CD4-positive, alpha-beta T cell treated with Interleukin-6 for 4 hours (primary cell): ENCODE data around the gene SLC2A13.
"Not testable (repeated sequence)": the region's sequence is repeated elsewhere in the genome, so short reads cannot be mapped to it uniquely, and the experiment has no call there.

Experiments
- DNase-seq: peaks from one replicate; pipeline ENCODE4 v3.0.0-alpha.2; 2020; ENCODE audit warnings: mixed read lengths

Gene SLC2A13

DNA sequence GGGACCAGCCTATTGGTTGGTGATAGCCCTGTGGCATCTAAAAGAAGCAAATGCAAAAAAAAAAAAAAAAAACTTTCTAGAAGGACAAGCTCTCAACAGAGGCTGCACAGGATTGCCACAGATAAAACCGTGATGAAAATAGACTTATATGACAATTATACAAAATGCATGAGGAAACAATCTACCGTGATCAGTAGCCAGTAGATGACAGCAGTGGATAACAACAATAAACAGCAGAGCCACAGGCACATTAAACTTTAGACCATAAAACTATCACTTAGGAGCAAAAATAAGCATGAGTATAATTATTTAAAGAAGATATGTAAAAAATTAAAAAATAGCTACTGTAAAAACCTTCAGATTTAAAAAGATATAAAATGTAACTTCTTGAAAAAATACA is 302.7 kb downstream of the SLC2A13 start:
- no peak for DNase-seq

DNA sequence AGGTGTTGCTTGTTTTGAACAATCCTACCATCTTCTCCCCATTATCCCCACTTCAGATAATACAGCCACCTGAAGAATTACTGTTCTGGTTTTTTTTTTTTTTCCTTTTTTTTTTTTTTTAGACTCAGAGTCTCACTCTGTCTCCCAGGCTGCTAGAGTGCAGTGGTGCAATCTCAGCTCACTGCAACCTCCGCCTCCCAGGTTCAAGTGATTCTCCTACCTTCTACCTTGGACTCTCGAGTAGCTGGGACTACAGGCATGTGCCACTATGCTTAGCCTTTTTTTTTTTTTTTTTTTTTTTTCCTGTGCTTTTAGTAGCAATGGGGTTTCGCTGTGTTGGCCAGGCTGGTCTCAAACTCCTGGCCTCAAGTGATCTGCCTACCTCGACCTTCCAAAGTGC is 306.9 kb downstream of the SLC2A13 start:
- no peak for DNase-seq

DNA sequence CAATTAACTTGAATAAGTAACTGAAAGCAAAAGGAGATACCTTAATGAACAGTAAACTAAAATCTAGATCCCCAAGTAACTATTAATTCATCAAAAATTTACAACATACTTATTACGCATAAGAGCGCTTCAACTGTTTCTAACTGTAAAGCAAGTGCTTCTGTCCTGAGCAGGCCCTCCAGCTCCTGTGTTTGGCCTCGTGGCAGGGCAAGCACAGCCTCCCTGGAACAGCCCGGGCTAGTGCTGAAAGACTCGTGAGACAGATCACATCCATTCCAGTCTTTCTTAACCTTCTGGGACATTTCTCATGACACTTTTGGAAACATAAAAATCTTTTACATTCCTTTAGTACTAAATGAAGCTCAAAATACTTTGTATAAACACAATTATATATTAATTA is 307.5 kb downstream of the SLC2A13 start:
- no peak for DNase-seq

DNA sequence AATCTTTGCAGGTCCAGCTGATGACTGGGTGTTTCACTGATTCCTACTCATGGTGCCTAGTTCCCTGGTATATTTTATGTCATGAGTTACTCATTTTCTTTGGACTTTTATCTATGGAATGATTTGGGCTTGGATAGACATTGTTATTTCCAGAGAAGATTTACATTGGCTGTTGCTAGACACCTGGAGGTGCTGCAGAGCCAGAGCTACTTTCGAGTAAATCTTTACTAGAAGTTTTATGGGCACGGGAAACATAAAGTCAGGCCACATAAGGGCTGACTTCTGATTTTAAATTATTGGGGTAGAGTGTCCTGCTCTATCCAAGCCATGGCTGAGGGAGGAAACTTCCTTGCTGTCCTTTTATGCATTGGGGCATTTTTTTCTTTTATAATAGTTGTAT is 310.4 kb downstream of the SLC2A13 start:
- DNase-seq = no peak

DNA sequence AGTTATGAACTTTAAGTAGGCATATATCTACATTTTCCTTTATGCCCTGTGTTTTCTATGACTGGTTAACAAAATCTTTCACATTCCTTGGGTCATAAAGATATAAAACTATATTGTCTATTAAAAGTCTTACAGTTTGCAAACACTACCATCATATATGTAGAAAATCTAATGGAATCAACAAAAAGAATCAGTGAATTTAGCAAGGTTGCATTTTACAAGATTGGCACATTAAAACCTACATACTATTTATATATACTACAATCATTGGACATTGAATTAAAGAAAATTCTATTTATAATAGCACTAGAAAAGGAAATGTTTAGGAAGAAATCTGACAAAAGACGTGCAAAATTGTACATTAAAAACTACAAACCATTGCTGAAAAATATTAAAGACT is 312.9 kb downstream of the SLC2A13 start:
- no peak for DNase-seq

DNA sequence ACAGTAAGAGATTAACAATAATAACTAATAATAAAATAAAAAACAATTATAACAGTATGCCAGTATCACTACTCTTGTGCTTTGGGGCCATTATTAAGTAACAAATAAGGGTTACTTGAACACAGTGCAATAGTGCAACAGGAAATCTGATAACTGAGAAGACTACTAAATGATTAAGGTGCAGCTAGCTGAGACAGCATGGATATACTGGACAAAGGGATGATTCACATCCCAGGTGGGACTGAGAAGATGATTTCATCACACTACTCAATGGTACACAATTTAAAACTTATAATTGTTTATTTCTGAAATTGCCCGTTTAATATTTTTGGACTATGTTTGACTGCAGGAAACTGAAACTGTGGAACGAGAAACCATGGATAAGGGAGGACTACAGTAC is 317.6 kb downstream of the SLC2A13 start:
- DNase-seq = no peak

DNA sequence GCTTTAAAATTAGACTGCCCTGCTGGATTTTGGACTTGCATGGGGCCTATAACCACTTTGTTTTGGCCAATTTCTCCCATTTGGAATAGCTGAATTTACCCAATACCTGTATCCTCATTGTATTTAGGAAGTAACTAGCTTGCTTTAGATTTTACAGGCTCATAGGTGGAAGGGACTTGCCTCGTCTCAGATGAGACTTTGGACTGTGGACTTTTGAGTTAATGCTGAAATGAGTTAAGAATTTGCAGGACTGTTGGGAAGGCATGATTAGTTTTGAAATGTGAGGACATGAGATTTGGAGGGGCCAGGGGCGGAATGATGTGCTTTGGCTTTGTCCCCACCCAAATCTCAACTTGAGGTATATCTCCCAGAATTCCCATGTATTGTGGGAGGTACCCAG is 320.1 kb downstream of the SLC2A13 start:
- DNase-seq = not testable (repeated sequence)

DNA sequence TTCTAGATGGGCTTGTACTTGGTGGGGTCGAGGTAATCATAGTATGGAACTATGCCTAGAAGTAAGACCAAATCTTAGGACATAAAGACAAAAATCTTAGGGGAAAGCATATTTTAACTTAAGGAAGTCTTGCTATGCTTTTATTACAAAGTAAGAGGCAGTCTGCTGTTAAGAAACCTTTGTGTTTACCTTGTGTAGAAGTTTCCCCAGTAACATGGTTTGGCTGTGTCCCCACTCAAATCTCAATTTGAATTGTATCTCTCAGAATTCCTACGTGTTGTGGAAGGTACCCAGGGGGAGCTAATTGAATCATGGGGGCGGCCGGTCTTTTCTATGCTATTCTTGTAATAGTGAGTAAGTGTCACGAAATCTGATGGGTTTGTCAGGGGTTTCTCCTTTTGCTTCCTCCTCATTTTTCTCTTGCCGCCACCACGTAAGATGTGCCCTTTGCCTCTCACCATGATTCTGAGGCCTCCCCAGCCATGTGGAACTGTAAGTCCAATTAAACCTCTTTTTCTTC is 323.8 kb downstream of the SLC2A13 start:
- DNase-seq = no peak

DNA sequence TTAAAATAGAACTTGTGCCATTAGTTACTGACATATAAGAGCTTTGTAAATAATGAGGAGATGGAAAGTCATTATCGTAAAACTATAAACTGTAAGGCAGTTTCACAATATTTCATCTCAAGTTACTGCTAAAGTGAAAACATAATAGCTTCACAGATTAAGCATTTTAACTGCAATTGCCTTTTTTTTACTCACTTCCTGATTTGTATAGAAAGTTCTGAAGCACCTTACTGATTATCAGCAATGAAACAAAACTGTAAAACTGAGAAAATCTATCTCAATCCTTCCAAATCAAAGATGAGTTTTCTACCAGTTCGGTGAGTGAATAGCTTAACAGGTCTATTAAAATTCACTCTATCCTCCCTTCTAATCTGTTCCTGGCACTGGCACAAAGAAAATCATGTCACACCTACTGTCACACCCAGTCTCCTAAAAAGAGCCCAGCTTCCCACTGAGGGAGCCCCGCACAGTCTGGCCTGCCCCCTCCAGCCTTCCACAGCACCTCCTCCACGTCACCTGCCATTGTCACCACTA is 324.9 kb downstream of the SLC2A13 start:
- no peak for DNase-seq

DNA sequence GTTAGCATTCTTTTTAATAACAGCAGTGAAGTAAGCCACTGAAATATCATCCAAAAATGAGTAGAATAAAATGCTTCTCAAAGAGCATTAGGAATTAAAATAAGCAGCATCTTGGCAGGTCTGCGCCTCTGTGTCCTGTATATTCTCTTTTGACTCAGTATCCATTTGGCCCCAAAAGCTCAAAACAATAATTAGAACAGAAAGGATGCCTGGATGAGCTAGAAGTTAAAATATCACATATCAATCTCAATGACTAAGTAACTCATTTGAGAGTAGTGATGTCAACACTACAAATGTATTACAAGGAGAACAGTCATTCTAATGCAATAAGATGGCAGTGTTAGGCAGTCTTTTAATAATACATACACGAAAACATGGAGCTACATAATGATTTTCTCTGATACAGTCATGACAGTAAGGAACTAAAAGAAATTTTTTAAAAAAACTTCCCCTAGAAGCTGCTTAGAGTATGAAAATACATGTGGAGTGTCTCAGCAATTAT is 325.4 kb downstream of the SLC2A13 start:
- DNase-seq = no peak

DNA sequence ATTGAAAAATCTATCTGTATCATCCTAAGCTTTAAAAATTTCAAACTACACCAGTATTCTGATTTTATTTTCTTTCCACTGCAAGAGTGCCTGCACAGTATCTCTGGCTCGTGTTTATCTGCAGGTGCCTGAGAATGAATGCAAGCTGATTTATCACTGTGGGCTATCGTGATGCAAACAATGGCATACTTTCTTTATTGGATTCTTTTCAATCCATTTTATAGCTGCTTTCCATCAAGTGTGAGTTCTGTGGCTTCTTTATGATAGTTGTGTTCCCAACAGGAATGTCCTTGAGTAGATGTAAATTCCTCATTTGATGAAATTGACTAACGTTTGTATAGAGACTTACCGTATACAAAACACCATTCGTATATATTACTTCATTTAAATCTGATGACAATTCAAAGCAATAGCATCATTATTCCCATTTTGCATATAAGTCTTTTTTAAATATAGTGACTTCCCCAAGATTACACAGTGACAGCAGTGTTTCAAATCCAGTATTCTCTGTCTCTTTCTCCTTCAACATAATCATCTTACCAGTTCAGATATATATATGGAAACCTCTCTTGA is 326.0 kb downstream of the SLC2A13 start:
- no peak for DNase-seq

DNA sequence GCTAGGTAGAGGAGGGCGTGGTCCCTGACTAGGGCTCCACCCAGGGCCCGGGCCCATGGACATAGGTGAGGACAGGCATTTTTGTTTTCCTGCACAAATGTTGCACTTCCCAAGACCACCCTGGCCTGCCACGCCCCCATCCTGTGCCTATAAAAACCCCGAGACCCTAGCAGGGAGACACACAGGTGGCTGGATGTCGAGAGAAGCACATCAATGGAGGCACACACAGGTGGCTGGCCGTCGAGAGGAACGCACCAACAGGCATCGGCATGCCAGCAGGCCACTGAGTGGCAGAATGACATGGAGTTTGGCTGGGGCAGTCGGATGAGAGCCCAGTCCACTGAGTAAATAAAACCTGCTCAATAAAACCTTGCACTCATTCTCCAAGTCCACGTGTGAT is 328.4 kb downstream of the SLC2A13 start:
- DNase-seq = no peak

DNA sequence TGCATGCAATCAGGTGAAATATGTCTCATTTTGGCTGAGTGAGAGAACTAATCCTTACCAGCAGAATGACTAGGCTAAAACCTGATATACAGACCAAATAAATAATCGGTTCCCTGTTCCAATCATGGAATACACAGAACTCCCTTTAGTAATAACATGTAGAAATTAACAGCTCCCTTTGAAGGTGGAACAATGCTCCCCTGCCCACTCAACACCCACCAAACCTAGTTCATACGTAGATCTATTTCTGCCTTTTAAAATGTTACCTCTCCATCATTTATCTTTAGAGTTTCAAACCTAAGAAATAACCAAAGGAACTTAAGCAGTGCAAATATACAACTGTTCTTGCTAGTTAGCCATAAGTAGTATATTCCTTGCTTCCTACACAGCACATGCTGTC is 332.6 kb downstream of the SLC2A13 start:
- no peak for DNase-seq

DNA sequence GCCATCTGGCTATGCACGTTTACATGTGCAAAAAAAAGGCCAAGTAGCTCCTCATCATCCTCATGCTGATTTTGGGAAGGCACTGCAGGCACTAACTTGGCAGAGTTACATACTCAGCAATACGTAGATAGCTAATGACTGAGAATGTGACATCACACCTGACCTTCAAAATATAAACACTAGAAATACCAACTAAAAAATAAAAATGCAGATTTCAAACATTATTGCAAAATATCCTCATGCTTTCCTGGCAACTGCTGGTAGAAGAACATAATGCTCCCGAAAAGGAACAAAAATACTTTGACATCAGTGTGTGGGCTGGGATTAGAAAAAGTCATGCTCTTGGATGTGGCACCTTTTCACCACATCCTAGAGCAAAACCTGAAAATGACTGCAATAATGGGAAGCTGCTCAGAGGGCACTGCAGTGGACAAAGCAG is 333.0 kb downstream of the SLC2A13 start:
- DNase-seq = no peak

DNA sequence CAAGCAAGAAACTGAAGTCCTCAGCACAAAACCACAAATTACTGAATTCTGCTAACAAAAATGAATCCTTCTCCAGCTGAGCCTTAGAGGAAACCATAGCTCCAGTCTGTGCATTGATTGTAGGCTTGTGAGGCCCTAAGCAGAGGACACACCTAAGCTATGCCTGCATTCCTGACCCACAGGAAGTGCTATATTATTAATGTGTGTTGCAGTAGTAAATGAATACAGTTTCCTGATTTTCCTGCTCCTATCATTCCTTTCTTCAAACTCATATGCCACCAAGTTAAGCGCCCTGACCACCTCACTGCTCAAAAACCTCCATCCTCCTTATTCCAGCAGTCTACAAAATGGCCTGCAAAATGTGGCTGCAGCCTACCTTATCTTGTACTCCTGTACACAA is 334.4 kb downstream of the SLC2A13 start:
- DNase-seq = no peak

DNA sequence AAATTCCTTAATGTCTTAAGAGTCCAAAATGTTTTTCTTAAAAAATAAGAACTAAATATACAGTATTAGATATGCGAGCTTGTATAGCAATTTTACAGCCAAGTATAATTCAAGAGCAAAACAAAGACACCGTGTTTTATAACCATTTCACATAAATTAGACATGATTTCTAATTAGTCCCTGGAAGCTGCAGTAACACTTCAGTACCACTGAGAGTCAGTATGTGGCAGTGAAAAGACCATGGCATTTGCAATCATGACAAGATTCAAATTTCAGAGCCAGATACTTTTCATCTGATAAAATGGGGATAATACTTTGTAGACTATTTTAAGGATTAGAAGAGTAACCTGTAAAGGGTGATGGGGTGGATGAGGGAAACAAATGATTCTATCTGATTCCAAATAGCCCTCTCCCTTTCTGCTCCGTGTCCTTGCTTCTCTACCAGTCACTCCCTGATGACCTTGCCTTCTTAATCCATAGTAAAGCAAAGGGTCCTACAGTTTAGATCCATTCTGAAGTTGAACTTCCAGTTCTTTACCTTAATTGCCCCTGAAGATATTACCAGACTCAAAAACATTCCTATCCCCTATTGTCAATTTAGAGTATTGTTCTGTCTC is 340.8 kb downstream of the SLC2A13 start:
- DNase-seq = no peak

DNA sequence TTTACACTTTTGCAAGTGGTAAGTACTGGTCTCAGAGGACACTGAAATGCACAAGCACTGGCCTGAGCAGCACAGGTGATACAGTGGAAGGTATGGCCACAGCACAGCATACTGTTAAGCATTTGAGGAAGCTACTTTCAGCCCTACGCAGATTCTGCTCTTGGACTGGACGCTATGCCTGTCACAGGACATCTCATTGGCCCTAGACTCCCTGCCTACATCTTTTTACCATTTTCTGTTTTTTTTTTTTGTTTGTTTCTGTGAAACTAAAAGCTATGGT is 342.1 kb downstream of the SLC2A13 start:
- no peak for DNase-seq

DNA sequence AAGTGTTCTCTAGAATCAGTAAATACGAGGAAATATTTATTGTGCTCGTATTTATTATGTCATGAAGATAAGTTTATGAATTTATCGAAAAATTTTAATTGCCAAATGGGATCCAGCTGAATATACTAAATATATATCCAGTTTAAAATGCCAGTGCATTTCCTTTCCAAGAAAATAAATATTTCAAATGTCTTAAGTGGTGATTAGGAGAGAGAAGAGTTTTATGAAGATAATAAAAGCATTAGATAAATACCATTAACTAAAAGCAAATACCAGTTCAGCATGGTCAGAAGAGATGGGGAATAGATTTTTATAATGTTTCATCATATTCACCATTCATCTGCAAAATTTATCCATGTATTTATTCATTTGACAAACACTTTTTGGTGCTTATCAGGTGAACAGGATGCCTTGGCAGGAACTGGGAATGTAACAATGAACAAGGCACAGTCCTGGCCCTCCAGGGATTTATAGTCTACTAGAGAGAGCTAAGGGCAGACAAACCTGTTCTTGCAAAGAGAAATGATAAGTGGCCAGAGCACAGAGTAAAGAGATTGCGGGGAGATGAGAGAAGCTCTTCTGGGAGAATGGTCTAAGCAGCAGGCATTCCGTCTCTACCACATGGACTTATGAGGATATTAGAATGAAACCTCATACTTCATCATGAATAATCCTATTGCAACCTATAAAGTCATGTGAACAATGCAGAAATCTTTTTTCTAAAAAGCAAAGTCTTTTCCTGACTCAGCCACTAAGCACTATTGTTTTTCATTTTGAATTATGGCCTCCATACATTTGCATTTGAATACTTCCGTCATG is 342.6 kb downstream of the SLC2A13 start:
- no peak for DNase-seq

DNA sequence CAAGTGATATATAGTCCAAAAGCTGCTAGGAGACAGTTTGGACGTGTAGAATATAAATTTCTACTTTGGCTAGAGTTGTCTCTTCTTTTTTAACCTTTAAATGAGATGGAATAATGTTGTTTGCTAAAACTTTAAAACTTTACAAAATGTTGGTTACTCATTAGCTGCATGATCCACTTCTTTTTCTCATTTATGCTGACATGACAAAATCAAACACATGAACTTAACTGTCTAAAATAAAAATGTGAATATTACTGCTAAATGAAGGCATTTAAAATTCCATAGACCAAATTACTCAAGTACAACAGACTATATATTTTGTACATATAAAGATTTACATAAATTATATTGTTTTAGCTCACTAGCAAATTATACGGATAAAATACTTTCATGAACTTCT is 350.4 kb downstream of the SLC2A13 start:
- no peak for DNase-seq

DNA sequence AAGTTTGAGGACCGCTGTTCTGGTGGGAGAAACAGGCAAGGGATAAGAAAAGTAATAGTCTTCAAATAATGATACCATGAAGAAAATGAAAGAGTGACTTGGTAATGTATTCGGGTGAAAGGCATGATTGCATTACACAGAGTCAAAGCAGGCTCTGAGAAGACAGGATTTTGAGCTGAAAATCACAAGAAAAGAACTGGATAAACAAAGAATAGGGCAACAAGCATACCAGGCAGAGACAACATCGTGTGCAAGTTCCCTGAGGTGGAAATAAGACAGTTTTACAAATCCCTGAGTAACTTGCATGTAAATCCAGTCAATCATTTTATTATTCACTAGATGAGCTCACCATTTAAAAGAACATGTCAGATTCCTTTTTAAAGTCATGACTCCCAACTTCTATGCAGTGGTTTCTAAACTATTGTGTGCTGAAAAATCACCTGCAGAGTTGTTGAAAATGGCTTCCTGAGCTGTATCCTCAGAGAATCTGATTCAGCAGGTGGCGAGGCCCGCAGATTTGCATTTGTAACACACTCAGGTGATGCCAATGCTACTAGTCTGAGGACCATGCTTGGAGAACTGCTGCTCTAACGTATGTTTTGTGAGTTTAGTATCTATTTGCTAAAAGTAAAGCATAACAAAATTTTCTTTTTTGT is 353.3 kb downstream of the SLC2A13 start:
- DNase-seq = no peak

DNA sequence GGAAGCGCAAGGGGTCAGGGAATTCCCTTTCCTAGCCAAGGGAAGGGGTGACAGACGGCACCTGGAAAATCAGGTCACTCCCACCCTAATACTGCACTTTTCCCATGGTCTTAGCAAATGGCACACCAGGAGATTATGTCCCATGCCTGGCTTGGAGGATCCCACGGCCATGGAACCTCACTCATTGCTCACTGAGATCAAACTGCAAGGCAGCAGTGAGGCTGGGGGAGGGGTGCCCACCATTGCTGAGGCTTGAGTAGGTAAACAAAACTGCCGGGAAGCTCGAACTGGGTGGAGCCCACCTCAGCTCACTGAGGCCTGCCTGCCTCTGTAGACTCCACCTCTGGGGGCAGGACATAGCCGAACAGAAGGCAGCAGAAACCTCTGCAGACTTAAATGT is 359.7 kb downstream of the SLC2A13 start:
- not testable (repeated sequence) for DNase-seq

DNA sequence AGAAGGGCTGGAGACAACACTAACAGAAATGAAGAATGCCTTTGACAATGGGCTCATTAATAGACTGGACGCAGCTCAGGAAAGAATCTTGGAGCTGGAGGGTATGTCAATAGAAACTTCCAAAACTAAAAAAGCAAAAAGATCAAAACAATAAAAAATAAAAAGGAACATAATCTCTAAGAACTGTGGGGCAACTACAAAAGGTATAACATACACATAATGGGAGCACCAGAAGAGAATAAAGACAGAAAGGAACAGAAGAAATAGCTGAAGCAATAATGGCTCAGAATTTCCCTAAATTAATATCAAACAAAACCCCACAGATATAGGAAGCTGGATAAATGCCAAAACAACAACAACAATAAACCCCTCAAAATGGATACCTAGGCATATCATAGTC is 362.2 kb downstream of the SLC2A13 start:
- DNase-seq = no peak

DNA sequence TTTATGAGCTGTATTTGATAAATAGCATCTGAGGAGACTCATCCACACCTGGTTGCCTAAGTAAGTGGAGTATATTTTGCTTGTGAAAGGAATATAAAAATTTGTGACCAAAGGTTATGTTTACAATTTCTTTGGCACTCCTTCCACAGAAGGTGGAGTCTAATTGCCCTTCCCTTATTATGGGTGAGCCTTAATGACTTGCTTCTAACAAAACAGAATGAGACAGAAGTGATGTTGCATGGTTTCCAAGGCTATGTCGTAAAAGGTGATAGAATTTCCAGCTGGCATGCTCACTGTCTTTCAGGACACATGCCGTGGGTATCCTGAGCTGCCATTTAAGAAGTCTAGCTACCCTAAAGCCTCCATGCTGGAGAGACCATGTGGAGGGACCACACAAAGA is 369.5 kb downstream of the SLC2A13 start:
- no peak for DNase-seq
